Stimulated activated CD4-positive, alpha-beta T cell treated with anti-CD3 and anti-CD28 coated beads, Interleukin-12 subunit alpha, Interleukin-12 subunit beta, amount 100 ng/mL, for 4 hours (primary cell): ENCODE measurements around the gene EPB41L5.
A peak's percentile ranks its signal among the peaks of the same experiment; 100 is the strongest.
"Not testable (repeated sequence)": the region's sequence is repeated elsewhere in the genome, so short reads cannot be mapped to it uniquely, and the experiment has no call there.

ENCODE experiments used
- DNase-seq: peaks from one replicate; pipeline ENCODE4 v3.0.0-alpha.2; 2020

EPB41L5 gene

GRCh38 chr2:120148669-120149068 lies 135.8 kb downstream of the EPB41L5 start:
- no peak for DNase-seq

GRCh38 chr2:120149406-120149805 lies 136.5 kb downstream of the EPB41L5 start:
- no peak for DNase-seq

GRCh38 chr2:120150040-120150482 lies 137.2 kb downstream of the EPB41L5 start:
- no peak for DNase-seq

- no peak for DNase-seq
Observed at GRCh38 chr2:120155308-120155707, 142.4 kb downstream of the EPB41L5 start.

DNA sequence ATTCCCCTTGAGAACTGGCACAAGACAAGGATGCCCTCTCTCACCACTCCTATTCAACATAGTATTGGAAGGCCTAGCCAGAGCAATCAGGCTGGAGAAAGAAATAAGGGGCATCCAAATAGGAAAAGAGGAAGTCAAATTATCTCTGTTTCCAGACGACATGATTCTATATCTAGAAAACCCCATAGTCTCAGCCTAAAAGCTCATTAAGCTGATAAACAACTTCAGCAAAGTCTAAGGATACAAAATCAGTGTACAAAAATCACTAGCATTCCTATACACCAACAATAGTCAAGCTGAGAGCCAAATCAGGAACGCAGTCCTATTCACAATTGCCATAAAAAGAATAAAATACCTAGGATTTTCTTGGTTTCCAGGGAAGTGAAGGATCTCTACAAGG lies 145.8 kb downstream of the EPB41L5 start:
- DNase-seq, result not testable (repeated sequence)

DNA sequence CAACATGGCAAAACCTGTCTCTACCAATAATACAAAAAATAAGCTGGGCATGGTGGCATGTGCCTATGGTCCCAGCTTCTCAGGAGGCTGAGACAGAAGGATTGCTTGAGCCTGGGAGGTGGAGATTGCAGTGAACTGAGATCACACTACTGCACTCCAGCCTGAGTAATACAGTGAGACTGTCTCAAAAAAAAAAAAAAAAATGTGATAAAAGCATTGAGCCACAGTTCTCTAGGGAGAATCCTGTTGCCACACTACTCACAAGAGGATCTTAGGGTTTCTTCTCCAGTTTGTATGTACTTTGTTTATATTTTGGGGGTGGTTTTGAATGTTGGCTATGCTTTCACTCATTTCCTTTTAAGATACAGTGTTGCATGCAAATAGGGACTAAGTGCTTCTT lies 148.3 kb downstream of the EPB41L5 start:
- DNase-seq, result no peak

DNA sequence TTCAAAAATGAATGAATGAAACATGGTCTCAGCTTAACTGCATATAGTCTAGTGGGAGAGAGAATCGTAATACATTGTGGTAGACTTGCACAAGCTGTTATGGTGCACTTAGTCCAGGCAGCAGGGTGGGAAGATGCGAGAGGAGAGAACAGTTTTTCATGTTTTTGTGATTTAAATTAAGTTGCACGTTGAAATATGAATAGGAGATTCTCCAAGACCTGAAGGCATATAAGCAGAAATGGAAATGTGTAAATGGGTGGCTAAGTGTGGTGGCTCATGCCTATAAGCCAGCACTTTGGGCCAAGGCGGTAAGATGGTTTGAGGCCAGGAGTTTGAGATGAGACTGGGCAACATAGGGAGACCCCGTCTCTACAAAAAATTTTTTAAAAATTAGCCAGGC lies 149.8 kb downstream of the EPB41L5 start:
- no peak for DNase-seq

GRCh38 chr2:120167272-120167671 lies 154.4 kb downstream of the EPB41L5 start:
- DNase-seq, result no peak

- DNase-seq, result no peak
Observed at GRCh38 chr2:120169020-120169419, 156.1 kb downstream of the EPB41L5 start.

DNA sequence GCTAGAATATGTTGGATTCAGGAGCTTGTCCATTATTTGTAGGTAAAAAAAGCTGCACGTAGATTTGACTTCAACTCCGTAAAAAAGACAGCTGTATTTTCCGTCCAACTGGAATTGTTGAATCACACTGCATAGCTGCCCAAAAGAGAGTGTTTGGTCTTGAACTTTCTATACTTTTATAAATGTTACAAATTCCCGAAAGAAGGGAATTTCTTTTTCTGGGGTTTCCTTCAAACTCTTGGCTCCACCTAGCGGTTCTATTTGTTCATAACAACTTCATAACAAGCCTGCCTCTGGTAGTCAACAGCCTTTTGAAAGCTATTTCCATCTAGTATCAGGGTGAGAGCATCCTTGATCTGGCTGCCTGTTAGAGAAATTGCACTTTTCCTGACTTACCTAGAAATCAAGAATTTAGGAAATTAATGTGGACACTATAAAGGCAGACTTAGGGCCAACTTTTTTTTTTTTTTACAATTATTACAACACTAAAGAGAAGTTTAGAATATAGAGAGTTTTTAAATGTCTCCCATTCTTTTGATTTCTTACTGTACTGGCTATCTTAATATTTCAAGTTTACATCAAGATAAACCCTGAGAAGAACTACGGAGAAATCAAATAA lies 162.2 kb downstream of the EPB41L5 start:
- no peak for DNase-seq

DNA sequence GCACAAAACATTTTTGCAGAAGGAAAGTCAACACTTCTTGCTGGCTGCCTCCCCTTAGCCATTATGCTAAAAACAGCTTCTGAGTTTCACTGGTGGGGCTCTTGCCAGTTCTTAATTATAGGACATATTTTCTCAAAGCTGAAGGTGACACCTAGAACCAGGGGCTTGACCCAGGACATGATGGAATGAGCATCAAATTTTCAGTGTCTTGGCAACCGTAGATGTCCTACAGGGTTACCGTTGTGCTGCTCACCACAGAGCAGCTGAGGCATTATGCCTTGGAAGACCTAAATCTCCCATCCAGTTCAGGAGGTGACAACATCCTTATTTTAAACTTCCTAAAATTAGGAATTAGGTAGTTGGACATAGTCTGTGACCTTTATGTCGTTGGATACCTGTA lies 163.6 kb downstream of the EPB41L5 start:
- no peak for DNase-seq

DNA sequence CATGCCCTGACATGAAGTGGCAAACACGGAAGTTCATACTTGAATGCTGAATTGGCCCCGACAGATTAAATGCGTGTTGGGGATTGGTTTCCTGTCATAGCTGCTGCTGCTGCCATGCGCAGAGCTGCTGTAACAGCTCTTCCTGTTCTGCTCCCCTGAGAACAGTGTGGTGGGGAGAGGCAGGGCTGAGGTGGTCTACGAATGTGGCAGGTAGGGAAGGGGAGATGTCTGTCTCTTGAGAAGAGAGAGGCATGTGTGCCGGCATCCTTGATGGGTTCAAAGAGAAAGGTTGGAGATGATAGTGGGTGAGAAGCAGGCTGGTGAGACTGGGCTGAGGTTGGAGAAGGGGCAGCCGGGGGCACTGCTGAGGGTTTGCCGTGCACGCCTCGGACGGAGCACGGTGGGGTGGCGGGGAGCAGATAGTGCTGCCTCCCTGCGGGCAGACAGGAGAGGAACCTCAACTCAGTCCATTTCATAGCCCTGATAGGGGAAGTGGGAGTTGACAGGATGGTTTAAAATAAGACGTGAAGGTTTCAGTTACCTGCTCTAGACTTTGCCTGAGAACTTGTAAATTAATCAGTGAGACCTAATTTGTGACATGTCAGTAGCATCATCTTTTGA lies 164.2 kb downstream of the EPB41L5 start:
- DNase-seq, result peak; percentile 70

GRCh38 chr2:120177973-120178372 lies 165.1 kb downstream of the EPB41L5 start:
- no peak for DNase-seq

- no peak for DNase-seq
Observed at GRCh38 chr2:120179396-120179795, 166.5 kb downstream of the EPB41L5 start.

DNA sequence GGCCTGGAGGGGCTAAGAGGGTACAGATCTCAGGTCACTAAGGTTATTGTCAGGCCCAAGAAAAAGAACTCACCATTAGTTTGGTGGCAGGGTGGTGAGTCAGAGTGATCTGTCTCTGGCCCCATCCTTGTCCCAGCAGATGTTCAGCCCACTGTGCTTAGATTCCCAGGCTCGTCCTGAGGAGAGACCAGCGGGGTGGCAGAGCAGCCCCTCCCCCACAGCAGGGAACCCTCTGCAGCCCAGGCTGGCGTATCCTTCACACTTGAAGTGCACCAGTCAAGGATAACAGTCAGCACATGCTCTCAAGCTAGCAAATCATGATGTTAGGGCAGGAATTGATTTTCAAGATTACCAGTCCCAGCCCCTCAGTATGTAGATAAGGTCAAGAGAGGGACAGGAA lies 167.2 kb downstream of the EPB41L5 start:
- no peak for DNase-seq

DNA sequence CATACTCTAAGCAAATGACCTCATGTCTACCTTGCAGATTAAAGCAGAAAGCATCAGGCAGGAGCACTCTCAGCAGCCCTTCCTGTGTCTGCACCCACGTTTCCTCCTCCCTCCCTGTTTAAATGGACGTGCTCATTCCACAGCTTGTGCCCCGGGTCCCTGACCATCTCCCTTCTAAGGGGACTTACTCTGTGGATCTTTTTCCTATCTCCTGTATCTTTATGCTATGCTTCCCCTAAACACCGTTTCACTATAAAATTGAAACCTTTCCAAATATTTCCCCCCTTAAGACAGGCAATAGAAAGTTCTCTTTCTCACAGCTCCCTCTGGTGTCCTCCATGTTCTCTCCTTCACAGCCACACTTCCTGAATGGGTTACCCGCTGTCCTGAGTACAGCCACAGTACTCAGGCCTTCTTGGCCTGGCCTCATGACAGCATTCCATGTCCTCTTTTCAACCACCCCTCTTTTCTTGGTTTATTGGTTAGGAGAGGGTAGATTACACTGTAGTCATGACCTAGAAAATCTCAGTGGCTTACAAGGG lies 169.2 kb downstream of the EPB41L5 start:
- no peak for DNase-seq

GRCh38 chr2:120189189-120189588 lies 176.3 kb downstream of the EPB41L5 start:
- no peak for DNase-seq

GRCh38 chr2:120192280-120192679 lies 179.4 kb downstream of the EPB41L5 start:
- DNase-seq, result no peak

GRCh38 chr2:120195553-120195952 lies 182.7 kb downstream of the EPB41L5 start:
- DNase-seq, result no peak

DNA sequence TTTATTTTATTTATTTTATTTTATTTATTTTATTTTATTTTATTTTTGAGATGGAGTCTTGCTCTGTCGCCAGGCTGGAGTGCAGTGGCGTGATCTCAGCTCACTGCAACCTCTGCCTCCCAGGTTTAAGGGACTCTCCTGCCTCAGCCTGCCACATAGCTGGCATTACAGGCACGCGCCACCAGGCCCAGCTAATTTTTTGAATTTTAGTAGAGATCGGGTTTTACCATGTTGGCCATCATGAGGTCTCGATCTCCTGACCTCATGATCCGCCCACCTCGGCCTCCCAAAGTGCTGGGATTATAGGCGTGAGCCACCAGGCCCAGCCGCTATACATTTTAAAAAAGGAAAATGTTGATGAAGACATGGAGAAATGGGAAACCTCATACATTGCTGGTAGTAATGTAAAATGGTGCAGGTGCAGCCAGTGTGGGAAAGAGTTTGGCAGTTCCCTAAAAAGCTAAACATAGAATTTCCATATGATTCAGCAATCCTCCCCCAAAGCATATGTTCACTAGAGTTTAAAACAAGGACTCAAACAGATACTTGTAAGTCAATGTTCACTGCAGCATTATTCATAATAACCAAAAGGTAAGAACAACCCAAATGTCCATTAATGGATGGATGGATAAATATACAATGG lies 187.1 kb downstream of the EPB41L5 start:
- not testable (repeated sequence) for DNase-seq

- no peak for DNase-seq
Observed at GRCh38 chr2:120203251-120204021, 190.6 kb downstream of the EPB41L5 start.

GRCh38 chr2:120204022-120204405 lies 191.1 kb downstream of the EPB41L5 start:
- no peak for DNase-seq

DNA sequence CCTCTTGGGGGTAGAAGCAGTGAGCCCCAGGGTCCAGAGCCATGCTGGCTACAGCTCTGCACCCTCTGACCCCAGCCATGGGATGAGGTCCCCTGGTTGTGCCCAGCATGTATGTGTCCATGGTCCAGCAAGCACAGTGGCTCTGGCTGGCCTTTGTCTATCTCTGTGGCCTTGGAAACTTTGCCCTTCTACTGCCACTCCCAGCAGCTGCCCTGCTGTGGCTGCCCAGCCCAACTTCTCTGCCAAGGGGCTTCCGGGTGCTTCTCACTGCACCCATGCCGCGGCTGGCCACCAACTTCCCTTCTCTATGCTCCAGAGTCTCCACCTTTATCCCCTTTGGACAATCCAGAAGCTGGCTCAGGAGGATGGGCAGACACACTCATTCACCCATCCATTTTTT lies 191.5 kb downstream of the EPB41L5 start:
- DNase-seq, result no peak
